ENCODE data around the gene DYNLL2. TPM values are rescaled to one million over a fixed set of nuclear protein-coding genes. Genes with fewer than 3 reads are reported as not detected.
"Not testable (repeated sequence)": the region's sequence is repeated elsewhere in the genome, so short reads cannot be mapped to it uniquely, and the experiment has no call there.

The DYNLL2 gene
- total and polyA plus RNA-seq, 10 donors: 9.9 to 29.7 (median 22.9) TPM

- TF ChIP-seq POLR2AphosphoS5 (IDR thresholded peaks at IDR 0.05): no peak
- TF ChIP-seq POLR2A (IDR thresholded peaks at IDR 0.05): no peak
- TF ChIP-seq CTCF (IDR thresholded peaks at IDR 0.05 in 8 of 11, conservative IDR thresholded peaks at IDR 0.05 in 3 of 11): no peak
- DNase-seq: no peak
- Histone ChIP-seq H3K27ac (no peak overlapping the region), H3K27me3 (replicated peaks in 1 of 7) (peaks cover 0 to 59% (median 0%) of the 10 kb centered on the region in 7 donors), H3K36me3 (no peaks in the 10 kb centered on the region), H3K4me3 (no peak overlapping the region), H3K9me3 (peaks cover 0 to 21% (median 14%) of the 10 kb centered on the region in 8 donors), H3K4me1 (no peaks in the 10 kb centered on the region)
- 39 to 56% (median 43%) methylated on average over 8 of the region's 8 CpGs for WGBS, 5 donors
- intact Hi-C loops (cut with DNase I; ENCODE audit: low total_unique reads): no loop called here
These were observed 53.6 kb downstream of the DYNLL2 start for GRCh38 chr17:58136669-58137279.

- Histone ChIP-seq H3K36me3 (no peaks in the 10 kb centered on the region), H3K27me3 (replicated peaks in 1 of 7) (peaks cover 0 to 25% (median 0%) of the 10 kb centered on the region in 7 donors), H3K9me3 (peaks cover 7 to 41% (median 34%) of the 10 kb centered on the region in 8 donors), H3K4me3 (no peak overlapping the region), H3K27ac (no peak overlapping the region), H3K4me1 (no peaks in the 10 kb centered on the region)
- DNase-seq: no peak
- 77 to 88% (median 80%) methylated on average over 3 to 5 of the region's 5 CpGs for WGBS, 5 donors
- TF ChIP-seq CTCF (IDR thresholded peaks at IDR 0.05 in 8 of 11, conservative IDR thresholded peaks at IDR 0.05 in 3 of 11): no peak
- no peak for TF ChIP-seq POLR2AphosphoS5 (IDR thresholded peaks at IDR 0.05)
- TF ChIP-seq POLR2A (IDR thresholded peaks at IDR 0.05): no peak
- intact Hi-C loops (cut with DNase I; ENCODE audit: low total_unique reads): no loop called here
These were observed 58.3 kb downstream of the DYNLL2 start for GRCh38 chr17:58141505-58141904.

GRCh38 chr17:58143335-58143734, 60.1 kb downstream of the DYNLL2 start:
- Histone ChIP-seq H3K9me3 (peaks cover 7 to 40% (median 36%) of the 10 kb centered on the region in 8 donors), H3K27me3 (replicated peaks in 1 of 7) (peaks cover 0 to 23% (median 0%) of the 10 kb centered on the region in 7 donors)
- H3K4me1 ChIP-seq; H3K27ac ChIP-seq; intact Hi-C loops (cut with DNase I; ENCODE audit: low total_unique reads); DNase-seq; H3K4me3 ChIP-seq; H3K36me3 ChIP-seq: not testable (repeated sequence)
- WGBS, 5 donors: 71 to 96% (median 86%) methylated on average over 4 of the region's 4 CpGs

GRCh38 chr17:58144801-58145200, 61.6 kb downstream of the DYNLL2 start:
- TF ChIP-seq POLR2AphosphoS5 (IDR thresholded peaks at IDR 0.05) (no peak), CTCF (IDR thresholded peaks at IDR 0.05 in 8 of 11, conservative IDR thresholded peaks at IDR 0.05 in 3 of 11) (no peak), POLR2A (IDR thresholded peaks at IDR 0.05) (no peak)
- Histone ChIP-seq H3K36me3 (no peaks in the 10 kb centered on the region), H3K4me3 (no peak overlapping the region), H3K9me3 (peaks cover 7 to 40% (median 36%) of the 10 kb centered on the region in 8 donors), H3K4me1 (no peaks in the 10 kb centered on the region), H3K27ac (no peak overlapping the region), H3K27me3 (replicated peaks in 1 of 7) (peaks cover 0 to 12% (median 0%) of the 10 kb centered on the region in 7 donors)
- DNase-seq: no peak
- intact Hi-C loops (cut with DNase I; ENCODE audit: low total_unique reads): no loop called here
- 76 to 93% (median 84%) methylated on average over 1 of the region's 1 CpG for WGBS, 5 donors

Other genes with a start within 250 kb of the DYNLL2 start
- gene MRPS23, start 233.4 kb upstream of the DYNLL2 start, total RNA-seq: 10 to 100 TPM in 6 of 7 donors, 1 to 10 TPM in 1; 7.3 to 26.4 (median 22.4) TPM
- gene MRPS23, start 233.4 kb upstream of the DYNLL2 start, polyA plus RNA-seq: 10 to 100 TPM; 13.9 to 29.2 (median 28.6) TPM
- gene CUEDC1, start 128.0 kb upstream of the DYNLL2 start, total RNA-seq: 10 to 100 TPM; 13.2 to 23.5 (median 16.7) TPM
- gene CUEDC1, start 128.0 kb upstream of the DYNLL2 start, polyA plus RNA-seq: 10 to 100 TPM in 1 of 3 donors, 1 to 10 TPM in 2; 5.4 to 15.7 (median 5.4) TPM
- gene VEZF1, start 95.2 kb upstream of the DYNLL2 start, total RNA-seq: 10 to 100 TPM; 43.0 to 59.9 (median 54.2) TPM
- 10 to 100 TPM in 2 of 3 donors, 1 to 10 TPM in 1; 10.0 to 19.1 (median 10.2) TPM for gene VEZF1, start 95.2 kb upstream of the DYNLL2 start, polyA plus RNA-seq
- 100 to 1,000 TPM; 165 to 213 (median 174) TPM for gene SRSF1, start 76.2 kb upstream of the DYNLL2 start, total RNA-seq
- 10 to 100 TPM; 65.8 to 90.4 (median 88.2) TPM for gene SRSF1, start 76.2 kb upstream of the DYNLL2 start, polyA plus RNA-seq
- gene OR4D1, start 65.0 kb downstream of the DYNLL2 start, total RNA-seq: under 1 TPM in 6 of 7 donors, not detected in 1; 0.09 to 0.46 (median 0.27) TPM
- gene OR4D1, start 65.0 kb downstream of the DYNLL2 start, polyA plus RNA-seq: under 1 TPM; 0.13 to 0.23 (median 0.19) TPM
- gene OR4D2, start 83.6 kb downstream of the DYNLL2 start, total RNA-seq: not detected
- not detected for gene OR4D2, start 83.6 kb downstream of the DYNLL2 start, polyA plus RNA-seq
- 1 to 10 TPM in 5 of 7 donors, under 1 TPM in 1, not detected in 1; 0.86 to 3.9 (median 2.4) TPM for gene EPX, start 109.3 kb downstream of the DYNLL2 start, total RNA-seq
- gene EPX, start 109.3 kb downstream of the DYNLL2 start, polyA plus RNA-seq: under 1 TPM; 0.24 to 0.41 (median 0.26) TPM
- 10 to 100 TPM; 11.5 to 17.1 (median 13.7) TPM for gene MKS1, start 135.8 kb downstream of the DYNLL2 start, total RNA-seq
- gene MKS1, start 135.8 kb downstream of the DYNLL2 start, polyA plus RNA-seq: 10 to 100 TPM in 1 of 3 donors, 1 to 10 TPM in 2; 8.1 to 10.4 (median 9.5) TPM
- not detected for gene LPO, start 155.2 kb downstream of the DYNLL2 start, total RNA-seq
- under 1 TPM; 0.02 to 0.10 (median 0.06) TPM for gene LPO, start 155.2 kb downstream of the DYNLL2 start, polyA plus RNA-seq
- 10 to 100 TPM in 5 of 7 donors, 1 to 10 TPM in 2; 5.8 to 75.7 (median 15.2) TPM for gene MPO, start 197.5 kb downstream of the DYNLL2 start, total RNA-seq
- gene MPO, start 197.5 kb downstream of the DYNLL2 start, polyA plus RNA-seq: 1 to 10 TPM in 2 of 3 donors, under 1 TPM in 1; 0.52 to 2.2 (median 2.0) TPM
- 10 to 100 TPM; 14.1 to 31.8 (median 18.5) TPM for gene TSPOAP1, start 245.4 kb downstream of the DYNLL2 start, total RNA-seq
- gene TSPOAP1, start 245.4 kb downstream of the DYNLL2 start, polyA plus RNA-seq: 10 to 100 TPM; 11.5 to 26.5 (median 24.3) TPM

All from spleen (tissue), 11 donors.